Daoy (cell line): ENCODE results near the gene SREBF2. TPM values are rescaled to one million over a fixed set of nuclear protein-coding genes. Genes with fewer than 3 reads are reported as not detected.

Experiments used
- DNase-seq: peaks from one replicate; pipeline ENCODE4 v3.0.0-alpha.2; 2015; ENCODE audit warnings: low read depth
- total RNA-seq: library from RNA; depleted of rRNA; stranded (reverse); fragments of >200 nt; shearing (Covaris generic); gene quantifications from 2 replicates; pipeline ENCODE4 v1.2.3, GENCODE V29; 2014; rRNA removed

SREBF2 gene
- total RNA-seq = 16.1 and 20.5 TPM in 2 replicates

DNA sequence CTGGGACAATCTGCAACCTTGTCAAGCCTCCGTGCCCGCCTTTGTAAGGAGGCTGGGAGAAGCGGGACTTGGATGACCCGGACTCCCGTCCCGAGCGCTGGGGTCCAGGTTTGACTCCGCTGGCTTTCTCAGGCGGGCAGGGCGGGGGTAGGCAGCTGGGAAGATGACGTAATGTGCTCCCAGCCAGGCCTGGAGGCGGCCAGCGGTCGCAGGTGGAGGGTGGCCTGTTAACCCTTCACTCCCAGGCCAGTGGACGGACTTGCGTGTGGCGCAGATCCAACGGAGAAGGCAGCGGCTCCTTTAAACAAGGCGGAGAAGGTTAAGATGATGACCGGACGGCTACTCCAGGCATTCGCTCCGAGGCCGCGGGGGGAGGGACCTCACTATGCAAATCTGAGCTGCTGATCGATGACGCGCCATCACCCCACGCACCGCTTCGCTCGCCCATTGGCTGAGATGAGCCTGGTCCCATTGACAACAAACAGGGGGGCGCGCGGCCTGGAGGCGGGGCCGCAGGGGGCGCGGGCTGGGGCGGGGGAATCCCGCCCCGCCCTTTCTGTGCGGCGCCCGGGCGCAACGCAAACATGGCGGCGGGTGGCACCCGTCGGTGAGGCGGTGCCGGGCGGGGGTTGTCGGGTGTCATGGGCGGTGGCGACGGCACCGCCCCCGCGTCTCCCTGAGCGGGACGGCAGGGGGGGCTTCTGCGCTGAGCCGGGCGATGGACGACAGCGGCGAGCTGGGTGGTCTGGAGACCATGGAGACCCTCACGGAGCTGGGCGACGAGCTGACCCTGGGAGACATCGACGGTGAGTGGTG, at the start of gene SREBF2:
Gene SREBF2 (plus strand): TSS at position 553 of the 816 bp plus-strand sequence. CDS start 166 bp downstream, at position 719.
- DNase-seq = peak; percentile 100

- DNase-seq = no peak
These were observed 45.6 kb upstream of the SREBF2 start for GRCh38 chr22:41787331-41787730.

DNA sequence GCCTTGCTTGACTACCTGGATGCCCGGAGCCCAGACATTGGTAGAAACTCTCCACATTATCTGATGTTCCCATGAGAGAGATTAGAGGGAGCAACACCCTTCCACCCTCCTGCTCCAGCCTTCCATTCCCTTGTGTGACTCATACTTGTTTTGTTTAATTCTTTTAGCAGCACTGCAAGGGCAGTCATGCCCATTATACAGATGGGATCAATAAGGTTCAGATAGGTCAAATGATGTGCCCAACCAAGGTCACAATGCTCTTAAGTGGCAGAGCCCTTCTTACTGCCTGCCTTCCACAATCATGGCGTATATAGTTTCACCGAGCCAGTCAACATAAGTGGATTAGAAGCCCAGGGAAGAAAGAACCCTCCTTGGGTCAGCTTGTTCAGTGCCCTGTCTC, 39.0 kb upstream of the SREBF2 start:
- no peak for DNase-seq

GRCh38 chr22:41798736-41799135, 34.2 kb upstream of the SREBF2 start:
- no peak for DNase-seq

GRCh38 chr22:41799486-41800347, 33.2 kb upstream of the SREBF2 start:
- no peak for DNase-seq

GRCh38 chr22:41800348-41801146, 32.4 kb upstream of the SREBF2 start, which contains the start of gene CCDC134:
TSS of gene CCDC134 (plus strand) at chr22:41800679. CDS start at chr22:41808891, 8,212 bp downstream.
- peak; percentile 97 for DNase-seq

DNA sequence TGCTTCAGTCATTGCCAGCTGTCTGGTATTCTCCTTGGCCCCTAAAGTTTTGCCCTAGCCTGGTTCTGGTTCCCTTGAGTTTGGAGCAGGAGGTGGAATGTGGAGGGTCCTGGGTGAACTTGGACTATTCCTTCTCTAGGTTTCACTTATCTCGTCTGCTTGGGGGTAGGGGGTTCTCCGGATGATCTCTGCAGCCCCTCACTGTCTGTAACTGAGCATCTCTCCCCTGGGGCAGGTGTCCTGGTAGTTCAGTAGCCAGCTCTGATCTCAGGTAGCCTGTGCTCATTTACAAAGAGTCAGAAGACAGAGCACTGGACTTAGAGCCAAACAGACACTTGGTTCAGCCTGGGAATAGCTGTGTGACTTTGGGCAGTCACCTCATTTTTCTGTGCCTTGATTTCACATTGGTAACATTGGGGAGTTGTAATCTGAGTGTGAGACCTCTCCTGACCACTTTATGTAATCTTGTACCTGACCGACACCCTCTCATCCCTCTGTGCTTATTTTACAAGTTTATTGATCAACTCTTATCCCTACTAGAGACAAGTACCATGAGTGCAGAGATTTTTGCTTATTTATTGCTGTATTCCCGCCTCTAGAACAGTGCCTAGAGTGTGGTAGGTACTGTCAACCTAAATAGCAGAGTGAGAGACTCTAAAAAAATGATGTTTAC, 31.6 kb upstream of the SREBF2 start:
- no peak for DNase-seq

- no peak for DNase-seq
These were observed 31.0 kb upstream of the SREBF2 start for GRCh38 chr22:41801886-41802285.

DNA sequence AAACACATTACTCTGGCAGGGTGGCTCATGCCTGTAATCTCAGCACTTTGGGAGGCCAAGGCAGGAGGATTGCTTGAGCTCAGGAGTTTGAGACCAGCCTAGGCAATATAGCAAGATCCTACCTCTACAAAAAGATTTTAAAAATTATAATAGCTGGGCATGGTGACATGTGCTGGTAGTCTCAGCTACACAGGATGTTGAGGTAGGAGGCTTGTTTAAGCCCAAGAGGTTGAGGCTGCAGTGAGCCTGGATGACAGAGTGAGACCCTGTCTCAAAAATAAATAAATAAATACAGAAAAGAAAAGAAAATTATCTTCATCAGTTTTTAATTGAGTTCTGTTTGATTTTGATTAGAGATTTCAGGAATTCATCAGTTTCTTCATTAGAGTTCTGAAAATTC, 27.3 kb upstream of the SREBF2 start:
- no peak for DNase-seq

- no peak for DNase-seq
These were observed 24.5 kb upstream of the SREBF2 start for GRCh38 chr22:41808400-41808799.

- DNase-seq = no peak
These were observed 22.9 kb upstream of the SREBF2 start for GRCh38 chr22:41810022-41810421.

GRCh38 chr22:41812805-41813545, 19.9 kb upstream of the SREBF2 start:
- no peak for DNase-seq

GRCh38 chr22:41813726-41814410, 19.0 kb upstream of the SREBF2 start:
- DNase-seq = no peak

- no peak for DNase-seq
These were observed 17.2 kb upstream of the SREBF2 start for GRCh38 chr22:41815716-41816115.

- no peak for DNase-seq
These were observed 16.7 kb upstream of the SREBF2 start for GRCh38 chr22:41816241-41816640.

- DNase-seq = no peak
These were observed 16.0 kb upstream of the SREBF2 start for GRCh38 chr22:41816871-41817270.

DNA sequence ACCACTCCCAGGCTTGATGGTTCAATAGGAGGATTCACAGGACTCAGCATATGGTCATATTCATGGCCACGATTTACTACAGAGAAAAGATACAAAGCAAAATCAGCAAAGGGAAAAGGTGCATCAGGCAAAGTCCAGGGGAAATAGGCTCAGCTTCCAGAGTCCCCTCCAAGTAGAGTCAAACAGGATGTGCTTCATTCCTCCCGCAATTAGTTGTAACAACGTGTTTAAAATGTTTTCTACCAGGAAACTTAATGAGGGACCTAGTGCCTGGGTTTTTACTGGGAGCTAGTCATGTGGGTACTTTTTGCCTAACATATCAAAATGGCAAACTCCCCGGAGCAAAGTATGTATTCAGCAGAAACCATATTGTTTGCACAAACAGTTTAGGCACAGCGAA, 14.9 kb upstream of the SREBF2 start:
- DNase-seq = no peak

GRCh38 chr22:41818596-41818995, 14.3 kb upstream of the SREBF2 start:
- DNase-seq = no peak

GRCh38 chr22:41819257-41819656, 13.6 kb upstream of the SREBF2 start:
- DNase-seq = no peak

DNA sequence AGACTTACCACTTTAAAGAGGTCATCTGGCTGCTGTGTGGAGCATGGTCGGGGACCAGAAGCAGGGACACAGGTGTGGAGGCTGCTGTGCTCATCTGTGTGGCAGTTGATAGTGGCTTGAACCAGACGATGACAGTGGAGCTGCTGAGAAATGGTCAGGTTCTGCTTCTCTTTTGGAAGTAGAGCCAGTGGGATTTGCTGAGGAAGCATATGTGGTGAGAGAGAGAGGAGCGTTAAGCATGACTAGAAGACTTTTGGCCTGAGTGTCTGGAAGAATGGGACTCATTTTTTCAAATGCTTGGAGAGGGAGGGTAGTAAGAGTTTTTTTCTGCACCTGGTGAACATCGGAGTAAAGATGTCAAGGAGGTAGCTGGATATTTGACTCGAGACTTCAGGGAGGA, 12.5 kb upstream of the SREBF2 start:
- no peak for DNase-seq
